ENCODE measurements around the gene B4GALT5.

Gene B4GALT5

GRCh38 chr20:49642816-49643215, 70.9 kb downstream of the B4GALT5 start:
- TF ChIP-seq CTCF (IDR thresholded peaks at IDR 0.05; ENCODE audit: insufficient read depth, low read depth, low read length, missing control alignments): no peak
- H3K4me3 ChIP-seq (ENCODE audit: low read length): no peak overlapping the region

GRCh38 chr20:49641683-49642656, 71.7 kb downstream of the B4GALT5 start:
- TF ChIP-seq CTCF (IDR thresholded peaks at IDR 0.05; ENCODE audit: insufficient read depth, low read depth, low read length, missing control alignments): no peak
- DNase-seq (ENCODE audit: low read depth): no peak
- no peak overlapping the region for H3K4me3 ChIP-seq (ENCODE audit: low read length)

More at GRCh38 chr20:49642816-49643215, 70.9 kb downstream of the B4GALT5 start:
- DNase-seq (ENCODE audit: low read depth): no peak

- H3K4me3 ChIP-seq (ENCODE audit: low read length): no peak overlapping the region
- no peak for TF ChIP-seq CTCF (IDR thresholded peaks at IDR 0.05; ENCODE audit: insufficient read depth, low read depth, low read length, missing control alignments)
Measured at GRCh38 chr20:49637046-49637637, 76.5 kb downstream of the B4GALT5 start.

GRCh38 chr20:49636447-49636846, 77.2 kb downstream of the B4GALT5 start:
- H3K4me3 ChIP-seq (ENCODE audit: low read length): no peak overlapping the region
- no peak for TF ChIP-seq CTCF (IDR thresholded peaks at IDR 0.05; ENCODE audit: insufficient read depth, low read depth, low read length, missing control alignments)
- no peak for DNase-seq (ENCODE audit: low read depth)

More at GRCh38 chr20:49637046-49637637, 76.5 kb downstream of the B4GALT5 start:
- DNase-seq (ENCODE audit: low read depth): no peak

- no peak for DNase-seq (ENCODE audit: low read depth)
- H3K4me3 ChIP-seq (ENCODE audit: low read length): no peak overlapping the region
- TF ChIP-seq CTCF (IDR thresholded peaks at IDR 0.05; ENCODE audit: insufficient read depth, low read depth, low read length, missing control alignments): no peak
Measured at GRCh38 chr20:49635866-49636265, 77.8 kb downstream of the B4GALT5 start.

GRCh38 chr20:49635166-49635565, 78.5 kb downstream of the B4GALT5 start:
- H3K4me3 ChIP-seq (ENCODE audit: low read length): no peak overlapping the region
- DNase-seq (ENCODE audit: low read depth): no peak
- TF ChIP-seq CTCF (IDR thresholded peaks at IDR 0.05; ENCODE audit: insufficient read depth, low read depth, low read length, missing control alignments): no peak
